SU-DHL-6 (cell line): ENCODE results near the gene HESX1.

Source experiments
- EZH2phosphoT487 ChIP-seq: fragments of 200-600 bp; sonication (generic), shearing (Covaris generic); conservative IDR thresholded peaks from 2 replicates; pipeline ENCODE4 v1.6.1; 2018; ENCODE audit warnings: mild to moderate bottlenecking, antibody characterized with exemption, low read length, moderate library complexity, mixed read lengths
- TF ChIP-seq, protein P1 (sequence below): fragments of 200-600 bp; sonication (generic); IDR thresholded peaks from one replicate; pipeline ENCODE4 v1.5.1; 2017; ENCODE audit warnings: antibody characterized with exemption, mild to moderate bottlenecking, low read length, moderate library complexity; ENCODE audit not compliant: insufficient read depth, poor library complexity, severe bottlenecking

DNA sequence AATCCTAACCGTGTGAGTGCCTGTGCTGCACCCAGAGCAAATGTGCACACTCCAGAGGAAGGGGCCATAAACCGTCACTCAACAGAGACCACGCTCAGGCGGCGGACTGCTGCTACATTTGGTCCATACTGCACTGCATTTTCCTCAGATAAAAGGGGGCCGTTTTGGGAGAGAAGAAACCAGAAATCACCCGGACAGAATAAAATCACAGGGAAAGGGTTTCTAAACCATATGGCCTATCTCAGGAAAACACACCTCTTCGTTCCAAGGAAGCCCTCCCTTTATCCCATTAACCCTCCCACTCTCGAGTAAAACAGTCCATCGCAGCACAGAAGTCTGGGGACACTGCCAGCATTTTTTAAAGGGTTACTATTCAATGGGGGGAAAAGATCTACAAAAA, 42.2 kb downstream of the HESX1 start:
- TF ChIP-seq, protein P1, sequence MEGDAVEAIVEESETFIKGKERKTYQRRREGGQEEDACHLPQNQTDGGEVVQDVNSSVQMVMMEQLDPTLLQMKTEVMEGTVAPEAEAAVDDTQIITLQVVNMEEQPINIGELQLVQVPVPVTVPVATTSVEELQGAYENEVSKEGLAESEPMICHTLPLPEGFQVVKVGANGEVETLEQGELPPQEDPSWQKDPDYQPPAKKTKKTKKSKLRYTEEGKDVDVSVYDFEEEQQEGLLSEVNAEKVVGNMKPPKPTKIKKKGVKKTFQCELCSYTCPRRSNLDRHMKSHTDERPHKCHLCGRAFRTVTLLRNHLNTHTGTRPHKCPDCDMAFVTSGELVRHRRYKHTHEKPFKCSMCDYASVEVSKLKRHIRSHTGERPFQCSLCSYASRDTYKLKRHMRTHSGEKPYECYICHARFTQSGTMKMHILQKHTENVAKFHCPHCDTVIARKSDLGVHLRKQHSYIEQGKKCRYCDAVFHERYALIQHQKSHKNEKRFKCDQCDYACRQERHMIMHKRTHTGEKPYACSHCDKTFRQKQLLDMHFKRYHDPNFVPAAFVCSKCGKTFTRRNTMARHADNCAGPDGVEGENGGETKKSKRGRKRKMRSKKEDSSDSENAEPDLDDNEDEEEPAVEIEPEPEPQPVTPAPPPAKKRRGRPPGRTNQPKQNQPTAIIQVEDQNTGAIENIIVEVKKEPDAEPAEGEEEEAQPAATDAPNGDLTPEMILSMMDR = no peak
- TF ChIP-seq EZH2phosphoT487 = no peak
